GM21737 (cell line): Measurements from ENCODE around the gene RPS29.
"Not testable (repeated sequence)": the region's sequence is repeated elsewhere in the genome, so short reads cannot be mapped to it uniquely, and the experiment has no call there.

Experiments used
- ATAC-seq: cut with Tn5 transposase; IDR thresholded peaks from one replicate; pipeline ENCODE4 v1.9.1; 2021; ENCODE audit warnings: mild to moderate bottlenecking, moderate library complexity; ENCODE audit not compliant: unreplicated experiment

The RPS29 gene

DNA sequence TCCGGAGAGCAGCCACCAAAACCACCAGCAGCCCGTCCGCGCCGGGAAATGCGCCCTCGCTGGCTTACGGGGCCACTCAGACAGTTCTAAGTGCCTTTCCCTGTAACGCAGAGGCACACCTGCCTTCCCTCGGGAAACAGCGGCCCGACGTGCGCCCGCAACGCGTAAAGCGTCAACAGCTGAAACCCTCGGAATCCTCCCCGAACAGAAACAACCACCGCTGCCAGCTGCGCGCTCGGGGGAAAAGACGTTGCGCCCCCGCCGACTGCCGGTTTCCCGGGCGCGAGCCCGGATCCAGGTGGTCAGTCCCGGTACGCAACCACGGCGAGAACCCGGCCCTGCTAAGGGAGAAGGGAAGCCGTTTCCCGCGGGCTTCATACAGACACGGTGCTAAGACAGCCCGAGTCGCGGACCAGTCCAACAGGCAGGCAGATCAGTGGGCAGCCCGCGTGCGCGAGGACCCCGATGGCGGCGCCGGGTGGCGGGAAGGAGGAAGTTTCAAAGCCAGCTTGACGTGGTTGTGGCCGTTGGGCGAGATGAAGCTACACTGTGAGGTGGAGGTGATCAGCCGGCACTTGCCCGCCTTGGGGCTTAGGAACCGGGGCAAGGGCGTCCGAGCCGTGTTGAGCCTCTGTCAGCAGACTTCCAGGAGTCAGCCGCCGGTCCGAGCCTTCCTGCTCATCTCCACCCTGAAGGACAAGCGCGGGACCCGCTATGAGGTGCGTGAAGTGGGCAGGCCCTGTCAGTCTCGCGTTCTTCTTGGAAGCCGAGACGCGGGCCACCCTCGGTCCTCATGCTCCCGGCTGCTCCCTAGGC, 12.5 kb upstream of the RPS29 start, which contains the start of gene LRR1:
Gene LRR1 (plus strand): TSS at position 456 of the 816 bp plus-strand sequence. CDS start 81 bp downstream, at position 537.
- ATAC-seq, result peak; percentile 48

DNA sequence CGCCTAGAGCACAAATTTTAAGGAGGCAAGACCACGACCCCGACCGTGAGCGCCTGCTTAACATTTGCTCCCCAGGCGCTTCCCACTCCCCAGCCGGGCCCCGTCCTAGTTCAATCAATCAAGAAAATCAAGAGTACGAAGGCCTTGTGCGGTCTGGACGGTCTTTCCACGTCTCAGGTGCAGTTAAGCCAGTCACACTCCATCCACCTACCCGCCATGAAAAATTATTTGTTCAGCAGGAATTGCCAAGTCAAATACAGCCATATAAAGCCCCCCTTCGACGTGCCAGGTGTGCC, 12.0 kb upstream of the RPS29 start:
- no peak for ATAC-seq

DNA sequence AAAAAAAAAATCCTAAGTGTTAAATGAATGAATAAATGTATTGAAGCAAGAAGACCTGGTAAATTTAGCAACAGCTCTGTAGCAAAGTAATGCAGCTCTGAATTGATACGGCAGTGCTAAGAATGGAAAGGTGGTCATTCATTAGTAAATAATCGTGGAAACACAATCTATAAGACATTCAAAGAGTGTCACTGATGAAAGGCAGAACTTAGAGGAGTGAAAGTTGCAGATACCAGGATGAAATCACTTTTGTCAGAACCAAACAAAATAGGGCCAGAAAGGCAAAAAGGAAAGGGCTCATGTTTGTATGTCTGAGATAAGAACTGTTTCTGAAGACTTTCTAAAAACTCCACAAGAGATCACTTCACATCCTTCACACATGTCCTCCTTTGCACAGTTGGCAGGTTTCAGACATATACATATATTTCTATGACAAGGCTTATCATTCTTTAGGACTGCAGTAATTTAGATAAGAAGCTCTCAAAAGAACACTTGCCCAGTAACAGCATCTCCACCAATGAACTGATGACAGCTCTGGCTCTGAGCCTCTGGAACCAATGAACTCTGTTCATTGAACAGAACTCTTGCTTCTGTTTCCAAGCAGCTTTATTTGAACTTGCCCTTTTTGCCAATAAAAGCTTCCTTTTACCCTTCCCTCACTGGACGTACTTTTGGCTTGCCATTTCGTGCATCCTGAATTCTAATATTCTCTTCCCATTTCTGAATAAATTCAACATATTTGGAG, 8.3 kb upstream of the RPS29 start:
- ATAC-seq, result no peak

DNA sequence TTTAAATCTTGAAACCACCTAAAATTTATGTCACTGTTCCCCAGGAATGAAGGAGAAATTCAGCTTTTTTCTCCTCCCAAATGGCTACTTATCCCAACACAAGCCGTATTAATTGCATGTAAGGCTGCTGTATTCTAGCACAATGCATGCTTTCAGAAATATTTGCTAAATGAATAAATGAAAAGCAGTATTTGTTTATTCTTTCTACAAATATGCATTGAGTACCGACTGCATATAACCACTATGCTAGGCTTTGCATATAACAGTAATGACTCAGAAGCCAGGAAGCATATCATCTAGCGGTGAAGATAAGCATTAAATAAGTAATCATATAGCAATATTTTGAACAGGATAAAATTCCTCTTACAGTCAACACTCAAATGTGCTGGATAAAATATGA, 6.8 kb upstream of the RPS29 start:
- ATAC-seq, result no peak

DNA sequence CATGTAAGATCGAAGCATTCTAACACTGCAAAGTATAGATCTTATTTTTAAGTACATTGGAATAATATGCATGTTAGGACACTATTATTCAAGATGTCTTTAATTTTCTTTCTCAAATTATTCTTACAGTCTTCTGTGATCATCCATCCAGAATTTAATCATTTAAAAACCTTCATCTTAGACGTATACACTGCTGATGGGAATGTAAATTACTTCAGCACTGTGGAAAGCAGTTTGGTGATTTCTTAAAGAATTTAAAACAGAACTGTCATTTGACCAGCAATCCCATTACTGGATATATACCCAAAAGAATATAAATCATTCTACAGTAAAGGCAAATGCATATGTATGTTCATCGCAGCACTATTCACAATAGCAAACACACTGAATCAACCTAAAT, 3.2 kb upstream of the RPS29 start:
- no peak for ATAC-seq

DNA sequence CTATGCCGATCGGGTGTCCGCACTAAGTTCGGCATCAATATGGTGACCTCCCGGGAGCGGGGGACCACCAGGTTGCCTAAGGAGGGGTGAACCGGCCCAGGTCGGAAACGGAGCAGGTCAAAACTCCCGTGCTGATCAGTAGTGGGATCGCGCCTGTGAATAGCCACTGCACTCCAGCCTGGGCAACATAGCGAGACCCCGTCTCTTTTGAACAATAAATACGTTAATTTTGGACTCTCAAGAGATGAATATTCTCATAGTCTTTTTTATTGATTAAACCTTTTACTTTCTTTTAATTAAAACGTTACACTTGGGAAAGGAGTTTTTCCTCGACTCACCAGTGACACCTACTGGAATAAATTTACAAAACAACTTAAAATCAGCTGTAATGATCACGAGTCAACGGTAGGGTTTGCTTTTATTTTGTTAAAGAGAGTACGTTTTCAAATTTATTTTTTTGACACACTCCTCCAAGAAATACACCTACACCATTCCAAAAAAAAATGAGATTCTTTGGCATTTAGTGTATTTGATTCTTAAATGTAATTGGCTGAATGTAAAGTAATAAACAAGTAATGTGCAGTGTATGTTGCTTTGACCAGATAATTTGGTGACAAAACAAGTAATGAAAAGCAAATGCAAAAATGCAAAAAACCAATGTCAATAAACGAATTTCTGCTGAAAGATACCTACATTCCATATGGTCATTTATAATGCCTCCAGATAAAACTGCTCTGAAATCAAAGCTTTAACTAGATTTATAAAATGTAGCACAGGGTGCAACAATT, 687 bp upstream of the RPS29 start:
- ATAC-seq, result peak; percentile 29

DNA sequence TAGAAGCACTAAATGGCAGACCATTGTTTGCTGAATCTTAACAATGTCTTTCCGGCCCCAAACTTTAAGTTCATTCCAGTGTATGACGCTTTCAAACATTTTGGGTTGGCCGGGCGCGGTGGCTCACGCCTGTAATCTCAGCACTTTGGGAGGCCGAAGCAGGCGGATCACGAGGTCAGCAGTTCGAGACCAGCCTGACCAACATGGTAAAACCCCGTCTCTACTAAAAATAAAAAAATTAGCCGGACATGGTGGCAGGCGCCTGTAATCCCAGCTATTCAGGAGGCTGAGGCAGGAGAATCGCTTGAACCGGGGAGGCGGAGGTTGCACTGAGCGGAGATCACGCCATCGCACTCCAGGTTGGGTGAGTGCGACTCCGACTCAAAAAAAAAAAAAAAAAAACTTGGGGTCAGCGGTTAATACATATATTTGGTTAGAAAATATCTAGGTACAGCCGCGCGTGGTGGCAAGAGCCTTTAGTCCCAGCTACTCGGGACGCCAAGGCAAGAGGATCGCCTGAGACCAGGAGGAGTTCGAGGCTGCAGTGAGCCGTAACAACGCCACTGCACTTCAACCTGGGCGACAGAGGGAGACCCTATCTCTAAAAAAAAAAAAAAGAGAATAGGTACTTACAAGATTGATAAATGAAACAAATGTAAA, 1.1 kb downstream of the RPS29 start:
- ATAC-seq, result not testable (repeated sequence)

DNA sequence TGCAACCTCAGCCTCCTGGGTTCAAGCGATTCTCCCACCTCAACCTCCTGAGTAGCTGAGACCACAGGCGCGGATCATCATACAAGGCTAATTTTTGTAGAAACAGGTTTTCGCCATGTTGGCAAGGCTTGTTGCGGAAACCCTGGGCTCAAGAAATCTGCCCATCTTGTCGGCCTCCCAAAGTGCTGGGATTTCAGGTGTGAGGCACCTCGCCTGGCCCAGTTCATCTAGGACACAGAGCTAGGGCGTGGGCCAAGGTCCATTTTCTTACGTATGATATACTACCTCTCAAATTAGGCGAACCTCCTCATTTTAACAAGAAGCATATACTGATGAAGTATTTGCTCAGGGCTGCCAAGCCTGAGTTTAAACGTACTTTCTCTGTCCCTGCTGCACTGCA, 2.1 kb downstream of the RPS29 start:
- ATAC-seq, result no peak

DNA sequence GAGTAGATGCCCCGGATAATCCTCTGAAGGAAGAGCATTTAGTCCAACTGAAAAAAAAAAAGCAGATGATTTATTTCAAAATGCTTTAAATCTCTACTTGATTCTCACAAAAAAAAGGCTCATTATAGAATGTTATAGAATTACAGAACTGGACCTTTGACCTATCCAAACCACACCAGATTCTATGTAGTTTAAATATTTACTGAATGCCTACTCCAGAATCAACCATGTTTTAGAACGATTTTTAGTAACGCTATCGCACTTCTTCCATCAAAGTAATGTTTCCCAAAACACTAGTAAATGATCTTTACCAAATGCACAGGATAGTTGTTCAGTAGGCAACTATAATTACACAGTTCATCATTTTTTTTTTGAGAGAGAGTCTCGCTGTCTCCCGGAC, 2.6 kb downstream of the RPS29 start:
- ATAC-seq, result no peak

DNA sequence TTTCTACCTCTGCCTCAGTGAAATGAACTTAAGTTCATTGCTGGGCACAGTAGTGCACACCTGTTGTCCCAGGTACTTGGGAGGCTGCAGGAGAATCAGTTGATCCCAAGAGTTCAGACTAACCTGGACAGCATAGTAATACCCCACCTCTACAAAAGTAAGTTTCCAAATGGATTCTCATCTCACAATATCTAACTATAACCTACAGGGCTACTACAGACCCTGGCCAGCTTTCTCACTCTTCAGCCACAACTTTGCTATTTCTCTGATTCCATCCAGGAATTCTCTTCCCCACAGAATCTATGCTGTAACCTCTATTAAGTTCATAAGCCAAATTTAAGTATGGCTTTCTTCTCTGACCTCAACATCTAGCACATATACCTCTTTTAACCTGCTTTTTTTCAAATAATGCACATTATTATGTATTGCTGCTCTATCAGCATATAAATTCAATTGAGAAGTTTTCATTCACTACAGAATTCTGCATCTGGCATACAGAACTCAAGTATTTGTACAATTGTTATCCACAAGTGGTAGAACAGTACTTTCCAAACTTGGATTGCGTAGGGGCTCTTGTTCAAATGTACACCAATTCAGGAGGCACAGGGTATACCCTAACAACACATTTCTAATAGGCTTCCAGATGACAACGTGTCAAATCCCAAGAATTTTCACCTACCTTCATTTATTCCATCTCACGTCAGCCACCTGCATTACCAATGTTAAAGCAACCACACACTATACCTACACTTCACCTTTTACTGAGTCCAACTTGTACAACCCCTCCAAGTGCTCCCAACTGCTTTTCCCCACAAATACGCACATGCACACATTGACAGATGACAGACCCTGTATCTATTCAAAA, 3.8 kb downstream of the RPS29 start:
- no peak for ATAC-seq

DNA sequence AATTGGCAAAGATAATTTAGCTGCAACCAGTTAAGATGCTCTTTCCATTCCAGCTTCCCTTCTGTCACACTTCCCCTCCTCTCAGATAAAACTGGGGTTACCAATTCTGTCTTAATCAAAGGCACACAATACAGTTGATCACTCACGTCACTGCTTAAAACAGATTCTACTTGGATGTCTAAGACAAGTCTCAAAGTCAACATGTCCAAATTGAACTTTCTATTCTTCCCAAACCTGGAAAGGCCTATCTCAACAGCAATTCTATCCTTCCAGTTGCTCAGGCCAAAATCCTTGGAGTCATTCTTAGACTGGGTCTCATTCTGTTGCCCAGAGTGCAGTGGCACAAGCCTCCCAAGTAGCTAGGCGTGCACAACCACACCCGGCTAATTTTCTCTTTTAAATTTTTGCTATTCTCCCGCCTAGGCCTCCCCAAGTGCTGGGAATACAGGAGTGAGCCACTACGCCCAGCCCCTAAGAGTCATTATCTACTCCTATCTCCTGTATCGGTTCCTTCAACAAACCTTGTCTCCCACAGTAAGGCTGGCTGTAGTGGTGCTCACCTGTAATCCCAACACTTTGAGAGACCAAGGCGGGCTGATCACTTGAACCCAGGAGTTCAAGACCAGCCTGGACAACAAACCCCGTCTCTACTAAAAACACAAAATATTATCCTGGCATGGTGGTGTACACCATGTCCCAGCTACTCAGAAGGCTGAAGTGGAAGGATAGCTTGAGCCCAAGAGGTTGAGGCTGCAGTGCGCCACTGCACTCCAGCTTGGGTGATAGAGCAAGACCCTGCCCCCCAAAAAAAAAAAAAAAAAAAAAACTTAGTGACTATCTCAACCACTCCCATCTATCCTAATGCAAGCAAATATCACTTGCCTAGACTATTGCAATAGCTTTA, 4.7 kb downstream of the RPS29 start:
- no peak for ATAC-seq

DNA sequence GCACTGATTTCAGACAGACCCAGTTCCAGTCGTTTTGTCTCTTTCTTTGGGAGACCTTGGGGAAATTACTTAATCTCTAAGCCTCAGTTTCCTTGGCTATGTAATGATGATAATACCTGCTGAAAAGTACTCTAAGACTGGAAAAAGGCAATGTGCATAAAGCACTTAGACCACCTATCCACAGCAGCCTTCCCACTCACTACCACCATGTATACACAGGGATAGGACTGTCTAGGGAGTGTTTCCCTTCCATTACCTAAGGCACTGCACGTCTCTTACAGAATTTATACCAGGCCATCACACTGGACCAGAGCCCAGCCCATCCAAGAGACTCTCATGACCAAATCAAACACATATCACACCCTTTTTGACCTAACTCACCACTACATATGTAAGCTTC, 6.3 kb downstream of the RPS29 start:
- ATAC-seq, result no peak

DNA sequence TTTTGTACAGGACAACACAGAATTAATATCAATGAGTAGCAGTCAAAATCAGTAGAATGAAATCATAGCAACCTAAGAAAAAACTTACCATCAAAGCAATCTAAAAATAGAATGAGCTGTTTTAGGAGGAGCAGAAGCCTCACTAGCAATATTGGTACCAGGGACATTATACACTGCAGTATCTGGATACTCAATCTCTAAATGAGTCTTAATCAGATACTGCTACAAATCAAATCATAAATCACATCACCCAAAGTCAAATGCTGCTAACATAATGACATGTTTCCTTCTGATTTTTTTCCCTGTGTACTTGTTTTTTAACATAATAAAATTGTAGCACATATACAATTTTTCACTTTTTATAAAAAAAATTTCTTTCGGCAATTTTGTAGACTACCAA, 8.0 kb downstream of the RPS29 start:
- ATAC-seq, result no peak

DNA sequence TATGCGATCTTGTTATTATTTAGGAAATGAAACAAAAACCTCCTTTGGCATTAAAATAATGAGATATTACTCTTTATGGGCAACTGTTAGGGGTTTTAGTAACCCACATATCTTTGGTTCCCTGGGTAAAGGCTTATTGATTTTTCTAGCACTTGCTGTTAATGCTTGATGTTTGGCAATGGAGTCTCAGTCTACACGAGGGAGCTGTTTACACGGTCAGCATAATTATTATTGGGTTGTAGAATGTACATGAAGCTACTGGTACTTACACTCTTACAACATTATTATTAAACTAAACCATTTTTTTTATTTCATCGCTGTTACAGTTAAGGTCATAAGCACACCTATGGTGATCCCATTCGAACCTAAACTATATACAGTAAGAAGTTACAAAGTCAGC, 12.1 kb downstream of the RPS29 start:
- ATAC-seq, result no peak

DNA sequence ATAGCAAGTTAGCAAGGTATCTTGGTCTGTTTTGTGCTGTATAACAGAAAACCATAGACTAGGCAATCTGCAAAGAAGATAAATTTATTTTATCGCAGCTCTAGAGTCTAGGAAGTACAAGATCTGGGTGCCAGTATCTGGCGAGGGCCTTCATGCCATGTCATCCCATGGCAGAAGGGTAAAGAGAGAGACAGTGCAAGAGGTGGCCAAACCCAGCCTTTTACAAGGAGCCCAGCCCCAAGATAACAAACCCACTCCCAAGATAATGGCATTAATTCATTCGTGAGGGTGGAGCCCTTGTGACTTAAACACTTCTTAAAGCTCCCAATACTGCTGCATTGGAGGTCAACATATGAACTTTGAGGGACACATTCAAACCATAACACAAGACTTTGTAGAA, 16.9 kb downstream of the RPS29 start:
- no peak for ATAC-seq

DNA sequence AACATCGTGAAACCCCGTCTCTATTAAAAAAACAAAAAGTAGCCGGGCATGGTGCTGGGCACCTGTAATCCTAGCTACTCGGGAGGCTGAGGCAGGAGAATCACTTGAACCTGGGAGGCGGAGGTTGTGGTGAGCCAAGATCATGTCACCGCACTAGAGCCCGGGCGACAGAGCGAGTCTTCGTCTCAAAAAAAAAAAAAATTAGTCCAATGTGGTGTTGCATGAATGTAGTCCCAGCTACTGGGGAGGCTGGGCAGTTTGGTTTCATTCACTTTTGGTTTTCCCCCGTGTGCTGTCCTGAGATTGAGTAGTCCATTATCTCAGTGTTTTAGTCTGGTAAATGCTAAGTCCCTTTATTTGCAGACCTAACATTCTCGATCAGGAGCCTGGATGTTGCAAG, 19.5 kb downstream of the RPS29 start:
- ATAC-seq, result no peak

DNA sequence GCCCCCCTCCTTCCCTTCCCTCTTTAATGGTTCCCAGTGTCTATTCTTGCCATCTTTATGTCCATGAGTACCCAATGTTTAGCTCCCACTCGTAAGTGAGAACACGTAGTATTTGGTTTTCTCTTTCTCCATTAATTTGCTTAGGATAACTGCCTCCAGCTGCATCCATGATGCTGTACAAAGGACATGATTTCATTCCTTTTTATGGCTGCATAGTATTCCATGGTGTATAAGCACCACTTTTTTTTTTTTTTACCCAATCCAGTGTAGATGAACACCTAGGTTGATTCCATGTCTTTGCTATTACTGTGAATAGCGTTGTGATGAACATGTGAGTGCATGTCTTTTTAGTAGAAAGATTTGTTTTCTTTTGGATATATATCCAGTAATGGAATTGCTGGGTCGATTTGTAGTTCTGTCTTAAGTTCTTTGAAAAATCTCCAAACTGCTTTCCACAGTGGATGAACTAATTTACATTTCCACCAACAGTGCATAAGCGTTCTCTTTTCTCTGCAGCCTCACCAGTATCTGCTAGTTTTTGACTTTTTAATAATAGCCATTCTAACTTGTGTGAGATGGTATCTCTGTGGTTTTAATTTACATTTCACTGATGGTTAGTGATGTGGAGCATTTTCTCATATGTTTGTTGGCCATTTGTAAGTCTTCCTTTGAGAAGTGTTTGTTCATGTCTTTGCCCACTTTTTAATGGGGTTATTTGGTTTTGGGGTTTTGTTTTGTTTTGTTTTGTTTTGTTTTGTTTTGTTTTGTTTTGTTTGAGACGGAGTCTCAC, 26.0 kb downstream of the RPS29 start:
- ATAC-seq, result no peak

DNA sequence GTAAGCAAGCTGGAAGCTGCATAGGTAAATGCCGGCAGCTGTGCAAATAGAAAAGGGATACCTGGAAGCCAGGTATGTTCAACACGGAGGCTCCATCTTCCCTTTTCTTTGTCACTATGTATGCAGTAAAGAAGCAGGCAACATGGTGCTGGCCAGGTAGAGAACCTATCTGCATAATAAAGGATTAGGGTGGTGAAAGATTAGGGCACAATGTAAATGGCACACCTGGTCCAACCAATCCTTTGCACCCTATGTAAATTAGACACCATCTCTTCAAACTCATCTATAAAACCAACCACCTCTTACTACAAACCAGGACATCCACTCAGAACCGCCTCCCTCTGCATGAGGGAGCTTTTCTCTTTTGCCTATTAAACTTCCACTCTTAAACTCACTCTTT, 32.3 kb downstream of the RPS29 start:
- no peak for ATAC-seq
